Stromal cell of bone marrow (primary cell): ENCODE measurements around the gene GREM1.
A peak's percentile ranks its signal among the peaks of the same experiment; 100 is the strongest.

Experiments
- DNase-seq: peaks from one replicate; pipeline ENCODE4 v3.0.0-alpha.2; 2012; ENCODE audit warnings: low read depth

Gene GREM1

DNA sequence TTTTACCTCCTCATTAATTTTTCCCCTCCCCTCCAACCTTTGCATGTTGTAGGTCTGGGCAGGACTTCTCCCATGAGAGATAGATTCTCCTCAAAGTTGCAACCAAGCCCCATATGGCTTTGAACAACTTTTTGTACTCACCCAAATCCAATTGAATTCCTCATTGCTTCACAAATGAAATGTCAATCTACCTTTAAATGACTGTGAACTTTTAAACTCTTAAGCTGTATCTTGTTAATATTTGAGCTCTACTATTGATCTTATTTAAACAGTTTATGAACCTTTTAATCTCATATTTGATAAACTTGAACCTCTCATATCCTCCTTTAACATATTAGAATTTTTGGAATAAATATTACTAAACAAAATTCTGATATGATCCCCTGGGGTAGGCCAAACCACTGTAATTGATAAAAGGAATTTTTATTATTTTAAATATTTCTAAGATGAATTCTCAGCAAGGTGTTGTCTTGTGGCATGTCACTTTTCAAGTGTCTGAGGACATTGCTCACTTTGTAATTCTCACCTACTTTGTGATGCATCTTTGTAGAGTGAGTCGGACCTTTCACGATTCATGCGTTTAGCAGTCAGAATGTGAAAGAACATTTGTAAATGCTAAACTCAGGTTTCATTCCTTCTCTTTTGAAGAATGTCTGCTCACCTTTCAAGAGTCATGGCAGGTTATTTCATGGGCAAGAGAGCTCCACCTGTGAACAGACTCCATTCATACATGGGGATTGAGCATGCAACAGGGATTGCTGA lies 23.4 kb upstream of the GREM1 start:
- DNase-seq = no peak

- no peak for DNase-seq
Observed at GRCh38 chr15:32698773-32699390, 18.9 kb upstream of the GREM1 start.

DNA sequence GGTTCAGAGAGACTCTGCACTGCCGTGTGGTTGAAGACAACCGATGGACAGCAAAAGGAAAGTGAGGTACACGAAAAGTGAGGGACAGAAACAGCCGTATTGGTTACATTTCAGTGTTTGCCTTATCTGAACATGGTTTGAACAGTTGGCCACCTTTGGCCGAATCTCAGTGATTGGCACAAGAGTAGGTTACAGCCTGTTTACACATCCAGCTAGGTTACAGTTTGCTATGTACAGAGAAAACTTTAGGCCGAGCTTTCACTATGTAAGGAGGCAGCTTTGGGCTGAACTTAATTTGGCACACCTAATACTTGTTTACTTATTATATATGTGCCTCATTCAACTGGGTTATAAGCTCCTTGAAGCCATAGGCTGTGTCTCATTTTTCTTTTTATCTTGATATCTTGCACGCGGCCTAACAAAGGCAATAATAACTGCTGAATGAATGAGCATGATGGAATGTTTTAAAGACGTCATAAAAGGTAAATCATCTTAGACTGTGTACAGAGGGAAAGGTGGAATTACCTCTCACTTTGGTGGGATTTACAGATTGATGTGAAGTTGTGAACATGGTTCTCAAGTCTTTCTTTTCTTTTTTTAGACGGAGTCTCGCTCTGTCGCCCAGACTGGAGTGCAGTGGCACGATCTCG lies 17.2 kb upstream of the GREM1 start:
- no peak for DNase-seq

- DNase-seq = no peak
Observed at GRCh38 chr15:32701863-32702262, 15.9 kb upstream of the GREM1 start.

- DNase-seq = peak; percentile 46
Observed at GRCh38 chr15:32704395-32704981, 13.3 kb upstream of the GREM1 start.

DNA sequence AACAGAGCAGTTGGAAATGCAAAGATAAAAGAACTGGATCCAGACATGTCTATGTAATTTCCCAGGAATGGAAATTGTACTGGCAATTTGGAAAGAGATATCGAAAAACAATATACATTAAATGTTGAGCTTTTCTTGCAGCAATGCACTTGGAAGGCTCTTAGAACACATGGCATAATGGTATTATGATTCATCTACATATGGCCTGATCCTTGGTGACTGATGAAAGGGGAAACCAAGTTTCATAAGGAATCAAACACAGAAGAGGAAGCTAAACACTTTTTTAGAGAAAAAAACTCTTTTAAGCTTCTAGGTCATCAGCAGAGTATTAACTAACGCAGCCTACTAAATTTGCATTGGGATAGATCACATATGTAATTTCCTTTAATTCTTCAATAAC lies 12.4 kb upstream of the GREM1 start:
- no peak for DNase-seq

DNA sequence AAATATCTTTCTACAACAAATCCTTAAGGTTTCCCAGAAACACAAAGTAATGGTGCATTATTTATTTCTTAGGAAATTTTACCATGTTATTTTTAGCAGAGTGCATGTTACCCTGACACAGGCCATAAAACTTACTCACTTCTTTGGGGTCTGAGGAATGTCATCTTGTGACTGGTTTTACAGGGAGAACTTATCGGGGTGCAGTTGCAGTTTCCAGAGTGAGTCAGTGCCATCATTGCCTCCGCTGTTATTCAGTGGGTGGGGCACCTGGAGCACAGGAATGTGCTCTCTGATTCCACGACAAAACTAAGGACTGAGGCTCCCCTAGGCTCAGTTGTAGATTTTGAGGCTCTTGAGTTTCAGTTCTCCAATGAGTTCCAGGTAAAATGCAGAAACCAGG lies 11.1 kb upstream of the GREM1 start:
- DNase-seq = no peak

DNA sequence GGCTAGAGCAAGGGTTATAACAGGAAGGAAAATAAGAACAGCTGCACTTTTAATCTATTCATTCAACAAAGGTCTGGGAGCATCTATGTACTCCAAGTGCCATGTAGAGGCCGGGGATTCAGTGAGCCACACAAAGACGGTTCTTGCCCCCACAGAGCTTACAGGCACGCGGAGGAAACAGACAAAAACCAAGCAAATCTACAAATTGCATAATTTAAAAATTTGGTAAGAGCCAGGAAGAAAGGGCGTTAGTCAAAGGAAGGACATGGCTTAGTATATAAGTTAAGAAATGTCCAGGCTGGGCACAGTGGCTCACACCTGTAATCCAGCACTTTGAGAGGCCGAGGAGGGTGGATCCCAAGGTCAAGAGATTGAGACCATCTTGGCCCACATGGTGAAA lies 10.4 kb upstream of the GREM1 start:
- no peak for DNase-seq

DNA sequence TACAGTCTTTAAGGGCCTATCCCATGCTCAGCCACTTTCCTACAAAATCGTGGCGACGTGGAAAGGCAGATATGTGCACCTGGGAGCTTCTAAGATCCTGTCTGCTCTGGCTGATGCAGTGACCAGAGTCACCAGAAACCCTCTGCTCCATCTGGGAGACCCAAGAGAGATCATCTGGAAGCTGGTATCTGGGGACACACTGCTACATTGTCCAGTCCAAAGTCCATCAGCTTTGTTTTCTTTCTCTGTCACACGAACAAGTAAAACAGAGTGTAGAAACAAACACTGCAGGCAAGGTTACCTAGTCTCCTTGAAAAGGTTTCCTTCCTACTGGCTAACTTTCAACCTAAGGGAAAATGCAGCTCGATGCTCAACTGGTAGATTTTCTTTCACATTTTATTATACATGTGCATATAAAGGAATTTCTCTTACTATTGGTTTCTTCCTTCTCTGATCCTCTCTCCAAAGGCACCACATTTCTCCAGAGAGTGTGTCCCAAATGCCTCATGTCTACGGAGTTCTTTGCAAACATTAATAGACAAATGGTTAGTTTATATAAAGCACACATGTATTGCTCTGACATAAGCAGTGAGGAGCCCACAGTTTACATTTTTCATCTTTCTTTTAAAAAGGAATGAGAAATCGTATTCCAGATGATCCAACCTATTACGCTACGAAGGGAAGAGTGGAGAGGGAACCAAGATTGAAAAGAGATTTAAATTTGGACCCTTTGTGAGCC lies 8.3 kb upstream of the GREM1 start:
- no peak for DNase-seq

- DNase-seq = no peak
Observed at GRCh38 chr15:32715276-32715675, 2.5 kb upstream of the GREM1 start.

DNA sequence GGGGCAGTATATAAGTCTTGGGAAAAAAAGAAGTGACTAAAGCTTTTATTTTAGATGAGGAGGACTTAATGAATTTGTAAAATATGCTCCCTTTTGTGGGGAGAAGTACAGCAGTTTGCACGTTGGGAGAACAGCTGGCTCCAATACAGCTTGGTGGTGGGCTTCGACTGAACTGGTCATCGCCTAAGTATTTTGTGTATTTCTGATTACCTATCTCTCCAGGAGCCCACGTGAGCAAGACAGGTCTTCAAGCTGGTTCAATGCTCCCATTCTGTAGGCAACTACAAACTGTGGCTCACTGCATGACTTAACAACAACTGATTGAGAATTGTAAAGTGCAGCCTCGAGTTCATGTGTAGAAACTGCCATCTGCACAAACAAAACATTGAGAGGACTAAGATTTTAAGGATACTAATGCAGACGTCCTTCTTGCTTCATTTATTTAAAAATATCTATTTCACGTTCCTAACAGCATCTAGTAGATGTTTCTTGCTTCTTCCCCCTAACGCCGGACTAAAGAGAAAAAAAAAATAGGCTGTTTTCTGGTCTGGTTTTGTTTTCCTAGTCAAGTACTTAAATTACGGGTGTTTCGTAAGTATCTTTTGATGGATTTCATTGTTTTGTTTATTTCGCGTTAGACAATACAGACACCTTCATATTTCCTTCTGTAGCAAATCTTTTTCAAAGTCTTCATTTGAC lies 1.4 kb upstream of the GREM1 start:
- DNase-seq = no peak

DNA sequence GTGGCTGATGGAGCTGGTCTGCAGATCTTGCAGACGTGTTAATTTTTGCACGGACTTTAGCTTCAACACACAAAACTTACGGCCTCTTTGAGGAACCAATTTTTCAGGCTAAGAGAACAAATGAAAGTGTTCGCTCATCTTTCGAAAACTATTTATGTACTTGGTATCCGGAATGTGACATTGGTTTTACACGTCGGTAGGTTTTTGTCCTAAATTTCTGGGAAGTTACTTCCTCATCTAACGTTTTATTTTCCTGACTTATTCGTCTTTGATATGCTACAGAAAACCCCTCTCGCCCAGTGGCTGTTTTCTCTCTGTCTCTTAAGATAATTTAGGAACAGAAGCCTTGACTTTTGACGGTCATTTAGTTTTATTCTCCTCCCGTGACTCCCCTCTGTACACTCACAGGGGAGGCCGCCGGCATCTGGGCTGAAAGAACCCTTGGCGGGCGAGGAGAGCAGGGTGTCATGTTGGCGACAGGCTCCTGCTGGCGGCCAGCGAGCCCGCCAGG lies 834 bp upstream of the GREM1 start:
- DNase-seq = no peak

DNA sequence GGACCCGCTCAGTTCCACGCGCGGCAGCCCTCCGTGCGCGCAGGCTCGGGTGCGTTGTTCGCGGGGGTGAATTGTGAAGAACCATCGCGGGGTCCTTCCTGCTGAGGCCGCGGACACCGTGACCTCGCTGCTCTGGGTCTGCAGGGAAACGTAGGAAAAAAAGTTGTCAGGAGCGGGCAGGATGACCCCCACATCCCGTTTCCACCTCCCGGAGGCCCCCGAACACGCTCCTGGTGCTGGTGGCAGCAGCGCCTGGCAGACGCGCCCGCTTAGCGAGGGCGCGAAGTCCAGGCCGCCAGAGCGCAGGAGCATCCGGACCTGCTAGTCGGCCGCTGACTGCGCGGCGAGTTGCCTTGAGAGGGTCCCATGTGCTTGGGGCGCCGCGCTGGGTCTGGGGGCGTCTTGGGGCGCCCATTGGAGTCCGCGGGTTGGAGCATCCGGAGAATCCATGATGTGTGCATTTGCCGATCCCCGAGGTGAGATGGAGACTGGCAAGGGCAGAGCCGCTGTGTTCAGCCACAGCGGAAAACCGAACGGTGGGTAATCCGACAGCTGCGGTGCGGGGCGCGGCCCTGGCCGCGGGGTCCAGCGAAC lies 520 bp downstream of the GREM1 start:
- DNase-seq = no peak

DNA sequence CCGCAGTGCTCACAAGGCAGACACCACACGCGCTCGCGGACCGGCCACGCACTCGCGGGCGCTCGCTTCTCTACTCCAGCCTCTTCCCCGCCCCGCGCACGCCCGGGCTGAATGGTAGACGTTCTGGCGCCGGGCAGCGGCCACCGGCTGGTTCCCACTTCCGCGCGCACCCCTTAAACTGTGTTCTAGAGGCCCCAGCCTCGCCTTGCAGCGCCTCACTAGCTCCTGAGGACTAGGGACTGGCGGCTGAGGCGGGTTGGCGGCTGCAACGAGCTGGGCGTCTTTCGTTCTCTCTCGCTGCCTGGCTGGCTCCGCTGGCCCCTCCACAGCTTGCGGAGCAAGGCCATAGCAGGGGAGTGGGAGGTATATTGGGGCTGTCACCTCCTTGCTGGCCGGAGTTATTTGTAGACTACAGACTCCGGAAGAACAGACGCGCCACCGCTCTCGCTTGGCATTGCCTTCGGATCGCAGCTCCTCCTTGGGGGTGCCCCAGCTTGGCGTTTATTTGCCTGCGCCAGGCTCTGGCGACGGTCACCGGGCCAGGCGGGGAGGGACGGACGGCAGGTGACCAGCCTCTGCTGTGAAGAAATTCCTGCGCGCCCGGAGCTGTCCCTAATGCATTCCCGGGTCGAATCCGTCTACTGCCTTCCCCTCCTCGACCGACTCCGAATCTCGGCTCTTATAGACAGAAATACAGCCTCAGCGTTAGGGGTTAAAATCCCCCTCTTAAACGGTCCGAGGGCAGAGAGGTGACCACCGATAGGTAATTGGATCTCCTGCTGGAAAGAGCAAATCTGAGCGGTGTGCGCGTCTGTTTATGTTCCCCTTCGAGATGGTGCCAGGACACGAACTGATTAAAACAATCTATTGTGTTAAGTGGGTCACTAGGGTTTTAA lies 1.3 kb downstream of the GREM1 start:
- no peak for DNase-seq

- DNase-seq = no peak
Observed at GRCh38 chr15:32721596-32721995, 3.8 kb downstream of the GREM1 start.

DNA sequence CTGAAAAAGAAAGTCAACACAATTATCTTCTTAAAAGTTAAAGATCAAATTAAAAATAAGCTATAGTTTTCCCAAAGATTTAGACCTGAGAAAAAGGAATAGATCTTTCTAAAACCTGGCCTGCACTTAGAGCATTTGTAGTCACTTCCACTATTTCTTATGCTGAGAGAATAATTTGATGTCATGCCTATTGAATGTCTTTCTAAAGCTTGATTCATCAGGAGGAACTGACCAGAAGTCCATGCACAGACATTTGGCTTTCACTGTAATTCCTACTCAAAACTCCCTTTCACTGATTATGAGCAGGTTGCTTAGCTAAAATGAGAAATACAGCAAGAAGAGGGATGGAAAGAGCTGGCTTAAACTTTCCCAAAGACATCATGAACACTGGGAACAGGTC lies 4.3 kb downstream of the GREM1 start:
- DNase-seq = no peak

DNA sequence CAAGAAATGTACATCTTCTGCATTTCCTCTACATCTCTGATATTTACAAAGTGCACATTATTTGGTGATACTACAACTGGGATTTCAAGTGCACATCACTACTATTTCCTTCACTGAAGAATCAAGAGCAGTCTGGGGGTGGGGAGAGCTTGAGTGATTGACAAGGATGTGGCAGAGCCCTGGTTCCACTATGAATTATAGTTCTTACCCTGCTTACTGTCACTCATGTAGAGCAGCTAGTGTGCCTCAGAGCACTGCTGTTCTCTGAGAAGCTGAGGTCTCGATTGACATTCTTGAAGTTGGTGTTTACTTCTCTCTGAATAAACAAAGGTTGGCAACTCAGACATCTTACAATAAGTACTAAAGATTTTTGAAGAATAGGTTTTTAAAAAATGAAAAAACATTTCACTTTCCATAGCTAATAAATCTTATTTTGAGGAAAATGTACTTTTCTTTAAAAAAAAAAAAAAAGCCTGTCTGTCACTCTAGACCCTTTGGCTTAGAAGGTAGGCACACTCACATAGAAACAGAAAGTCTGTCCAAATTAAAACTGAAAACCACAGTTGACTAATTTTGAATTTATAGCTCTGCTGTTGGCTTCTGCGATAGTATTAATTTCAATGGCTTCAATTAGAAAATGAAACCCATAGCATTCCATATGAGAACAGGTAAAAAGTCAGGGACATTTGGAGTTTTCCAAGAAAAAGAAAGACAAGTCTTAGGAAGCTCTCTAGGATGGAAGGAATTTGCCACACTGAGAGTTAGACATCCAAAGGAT lies 5.6 kb downstream of the GREM1 start:
- DNase-seq = no peak

- no peak for DNase-seq
Observed at GRCh38 chr15:32729700-32730395, 12.0 kb downstream of the GREM1 start.
